ENCODE measurements around the gene KAT5. TPM values are rescaled to one million over a fixed set of nuclear protein-coding genes. Genes with fewer than 3 reads are reported as not detected.
"Not testable (repeated sequence)": the region's sequence is repeated elsewhere in the genome, so short reads cannot be mapped to it uniquely, and the experiment has no call there.

KAT5 gene
- total RNA-seq, 1 donor from 2014 or later: 35.7 TPM

GRCh38 chr11:65745049-65745448 lies 33.0 kb downstream of the KAT5 start:
- DNase-seq: no peak

GRCh38 chr11:65762169-65762568 lies 50.1 kb downstream of the KAT5 start:
- DNase-seq: not testable (repeated sequence)

- not testable (repeated sequence) for DNase-seq
Measured at GRCh38 chr11:65762816-65763215, 50.8 kb downstream of the KAT5 start.

- DNase-seq: no peak
Measured at GRCh38 chr11:65764434-65764833, 52.4 kb downstream of the KAT5 start.

DNA sequence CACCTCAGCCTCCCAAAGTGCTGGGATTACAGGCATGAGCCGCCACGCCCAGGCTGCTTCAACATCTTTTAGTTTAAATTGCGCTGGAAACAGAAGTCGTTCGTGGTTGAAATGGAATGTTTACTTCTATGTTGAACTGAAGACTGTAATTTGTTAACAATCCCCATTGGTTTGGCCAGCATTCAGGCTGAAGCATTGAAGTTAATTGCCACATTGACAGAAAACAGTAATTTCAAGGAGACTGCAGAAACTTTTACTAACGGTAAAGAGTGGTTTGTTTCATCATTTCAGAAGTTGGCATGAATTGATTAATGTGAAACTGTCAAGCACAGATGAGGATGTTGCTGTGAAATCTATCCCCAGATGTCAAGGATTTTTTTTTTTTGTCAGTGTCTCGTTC lies 54.5 kb downstream of the KAT5 start:
- DNase-seq: no peak

DNA sequence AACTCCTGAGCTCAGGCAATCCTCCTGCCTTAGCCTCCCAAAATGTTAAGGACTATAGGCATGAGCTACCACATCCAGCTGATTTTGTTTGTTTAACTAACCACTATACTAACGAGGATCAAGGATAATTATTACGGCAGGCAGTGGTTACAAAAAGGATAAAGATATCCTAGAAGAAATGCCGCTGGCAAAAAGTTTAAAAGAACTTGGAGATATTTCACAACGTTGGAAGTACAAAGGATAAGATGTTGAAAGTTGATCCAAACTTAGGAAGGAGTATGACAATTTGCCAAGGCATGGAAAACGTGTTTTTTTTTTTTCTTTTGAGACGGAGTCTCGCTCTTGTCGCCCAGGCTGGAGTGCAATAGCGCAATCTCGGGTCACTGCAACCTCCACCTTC lies 55.4 kb downstream of the KAT5 start:
- DNase-seq: no peak

DNA sequence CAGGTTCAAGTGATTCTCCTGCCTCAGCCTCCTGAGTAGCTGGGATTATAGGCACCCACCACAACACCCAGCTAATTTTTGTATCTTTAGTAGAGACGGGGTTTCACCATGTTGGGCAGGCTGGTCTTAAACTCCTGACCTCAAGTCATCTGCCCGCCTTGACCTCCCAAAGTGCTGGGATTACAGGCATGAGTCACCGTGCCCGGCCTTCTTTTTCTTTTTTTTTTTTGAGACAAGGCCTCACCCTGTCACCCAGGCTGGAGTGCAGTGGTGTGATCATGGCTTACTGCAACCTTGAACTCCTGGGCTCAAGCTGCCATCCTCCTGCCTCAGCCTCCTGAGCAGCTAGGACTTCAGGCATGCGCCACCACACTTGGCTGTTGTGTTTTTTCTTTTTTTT lies 55.8 kb downstream of the KAT5 start:
- DNase-seq: not testable (repeated sequence)

Other genes with a start within 250 kb of the KAT5 start
- gene MALAT1, start 213.2 kb upstream of the KAT5 start, total RNA-seq: 2,930 and 8,332 TPM in 2 replicates
- 67.4 and 71.3 TPM in 2 replicates for gene SCYL1, start 187.2 kb upstream of the KAT5 start, total RNA-seq
- 31.1 and 48.2 TPM in 2 replicates for gene LTBP3, start 153.9 kb upstream of the KAT5 start, total RNA-seq
- gene ZNRD2, start 141.8 kb upstream of the KAT5 start, total RNA-seq: 38.7 and 47.5 TPM in 2 replicates
- gene FAM89B, start 139.7 kb upstream of the KAT5 start, total RNA-seq: 23.3 and 24.8 TPM in 2 replicates
- 15.7 and 15.9 TPM in 2 replicates for gene EHBP1L1, start 136.2 kb upstream of the KAT5 start, total RNA-seq
- 0.14 and 0.17 TPM in 2 replicates for gene KCNK7, start 116.5 kb upstream of the KAT5 start, total RNA-seq
- 118 and 171 TPM in 2 replicates for gene MAP3K11, start 98.0 kb upstream of the KAT5 start, total RNA-seq
- 18.0 and 34.8 TPM in 2 replicates for gene PCNX3, start 96.5 kb upstream of the KAT5 start, total RNA-seq
- 72.2 and 102 TPM in 2 replicates for gene SIPA1, start 74.2 kb upstream of the KAT5 start, total RNA-seq
- gene RELA, start 49.3 kb upstream of the KAT5 start, total RNA-seq: 17.3 and 17.7 TPM in 2 replicates
- 30.6 and 96.1 TPM in 2 replicates for gene RNASEH2C, start 8.5 kb downstream of the KAT5 start, total RNA-seq
- gene AP5B1, start 68.7 kb downstream of the KAT5 start, total RNA-seq: 11.6 and 13.8 TPM in 2 replicates
- not detected in 2 replicates for gene OVOL1, start 74.8 kb downstream of the KAT5 start, total RNA-seq
- 0.17 and 0.33 TPM in 2 replicates for gene SNX32, start 121.7 kb downstream of the KAT5 start, total RNA-seq
- gene CFL1, start 145.9 kb downstream of the KAT5 start, total RNA-seq: 1,118 and 1,698 TPM in 2 replicates
- 48.2 and 49.7 TPM in 2 replicates for gene MUS81, start 148.2 kb downstream of the KAT5 start, total RNA-seq
- 16.8 and 22.1 TPM in 2 replicates for gene EFEMP2, start 160.5 kb downstream of the KAT5 start, total RNA-seq
- not detected in 2 replicates for gene CTSW, start 167.6 kb downstream of the KAT5 start, total RNA-seq
- 161 and 189 TPM in 2 replicates for gene FIBP, start 176.2 kb downstream of the KAT5 start, total RNA-seq
- gene CCDC85B, start 178.4 kb downstream of the KAT5 start, total RNA-seq: 69.3 and 163 TPM in 2 replicates
- gene FOSL1, start 188.1 kb downstream of the KAT5 start, total RNA-seq: 3.6 and 4.9 TPM in 2 replicates
- 17.0 and 20.0 TPM in 2 replicates for gene C11orf68, start 206.8 kb downstream of the KAT5 start, total RNA-seq
- gene DRAP1, start 207.2 kb downstream of the KAT5 start, total RNA-seq: 64.9 and 93.9 TPM in 2 replicates
- gene TSGA10IP, start 233.2 kb downstream of the KAT5 start, total RNA-seq: not detected in 2 replicates
- 27.1 and 48.7 TPM in 2 replicates for gene SART1, start 249.5 kb downstream of the KAT5 start, total RNA-seq